ENCODE data around the gene GIMAP5.

Gene GIMAP5

GRCh38 chr7:150791746-150792452 is 54.7 kb downstream of the GIMAP5 start:
- TF ChIP-seq YY1 (IDR thresholded peaks at IDR 0.05; ENCODE audit: insufficient read depth, insufficient read length): no peak
- TF ChIP-seq ZNF274 (IDR thresholded peaks at IDR 0.05; ENCODE audit: low read depth, low read length): no peak
- TF ChIP-seq SUZ12 (IDR thresholded peaks at IDR 0.05; ENCODE audit: extremely low read depth, insufficient read depth, insufficient read length): no peak
- H3K4me3 ChIP-seq (ENCODE audit: insufficient read length, low read depth): no peak overlapping the region
- no peak for DNase-seq (ENCODE audit: low read depth, low spot score)

More at GRCh38 chr7:150791746-150792452, 54.7 kb downstream of the GIMAP5 start:
- Histone ChIP-seq H3K4me1 (ENCODE audit: insufficient read depth, insufficient read length) (peaks cover 1% of the 10 kb centered on the region), H3K27me3 (ENCODE audit: insufficient read depth, insufficient read length) (no peaks in the 10 kb centered on the region), H3K36me3 (ENCODE audit: insufficient read depth, insufficient read length, low read length) (no peaks in the 10 kb centered on the region), H3K9me3 (ENCODE audit: insufficient read depth, low read length) (no peaks in the 10 kb centered on the region), H3K9ac (ENCODE audit: insufficient read length, low read depth) (no peak overlapping the region)

All from NT2/D1 (cell line).